Dermis blood vessel endothelial cell (primary cell): ENCODE results near the gene HSPB7. TPM values are rescaled to one million over a fixed set of nuclear protein-coding genes. Genes with fewer than 3 reads are reported as not detected.
A peak's percentile ranks its signal among the peaks of the same experiment; 100 is the strongest.
"Not testable (repeated sequence)": the region's sequence is repeated elsewhere in the genome, so short reads cannot be mapped to it uniquely, and the experiment has no call there.

Experiments used
- DNase-seq: peaks from one replicate; pipeline ENCODE4 v3.0.0; 2010
- total RNA-seq: library from RNA; depleted of rRNA; stranded (reverse); fragments of >200 nt; gene quantifications from 2 replicates; pipeline ENCODE4 v1.2.3, GENCODE V29; 2014

The HSPB7 gene
- not detected in 2 replicates for total RNA-seq

DNA sequence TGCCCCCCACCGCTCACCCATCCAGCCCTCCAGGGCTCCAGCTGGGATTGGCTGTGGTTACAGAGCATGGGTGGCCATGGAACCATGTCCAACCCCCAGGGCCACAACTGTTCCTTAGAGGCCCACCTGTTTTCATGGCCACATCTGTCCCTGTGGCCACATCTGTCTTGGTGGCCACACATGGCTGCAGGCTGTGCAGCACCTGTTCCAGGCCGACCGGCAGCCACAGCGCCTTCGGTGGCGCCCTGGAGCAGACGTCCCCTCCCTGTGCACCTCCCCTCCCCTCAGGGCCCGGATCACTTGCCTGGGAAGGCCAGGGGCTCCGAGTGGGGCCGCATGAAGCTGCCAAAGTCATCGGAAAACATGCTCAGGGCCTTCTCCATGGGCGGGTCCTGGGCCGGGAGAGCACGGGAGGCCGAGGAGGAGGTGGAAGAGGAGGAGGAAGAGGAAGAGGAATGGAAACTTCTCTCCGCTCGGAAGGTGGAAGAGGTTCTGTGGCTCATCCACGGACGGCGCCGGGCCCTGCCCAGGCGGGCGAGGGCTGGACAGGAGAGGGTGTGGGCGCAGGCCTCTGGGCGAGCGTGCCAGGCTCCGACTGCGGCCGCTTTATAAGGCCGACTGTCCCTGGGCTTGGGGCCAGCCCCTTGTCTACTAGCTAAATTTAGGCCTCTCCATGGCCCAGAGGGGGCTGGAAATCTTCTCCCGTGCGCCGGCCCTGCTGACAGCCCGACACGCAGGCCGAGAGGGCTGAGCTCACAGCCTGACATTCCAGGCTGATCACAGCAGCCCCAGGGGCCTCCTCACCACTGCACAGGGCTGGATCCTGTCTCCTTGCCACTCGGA lies at the start of gene HSPB7:
Gene HSPB7, minus strand, starts transcription at position 583 of the 843 bp plus-strand sequence. Its CDS starts 80 bp downstream, at position 503.
- no peak for DNase-seq

GRCh38 chr1:16067127-16067768 lies 49.4 kb upstream of the HSPB7 start:
- DNase-seq, result no peak

- no peak for DNase-seq
These were observed 48.4 kb upstream of the HSPB7 start for GRCh38 chr1:16066245-16066644.

DNA sequence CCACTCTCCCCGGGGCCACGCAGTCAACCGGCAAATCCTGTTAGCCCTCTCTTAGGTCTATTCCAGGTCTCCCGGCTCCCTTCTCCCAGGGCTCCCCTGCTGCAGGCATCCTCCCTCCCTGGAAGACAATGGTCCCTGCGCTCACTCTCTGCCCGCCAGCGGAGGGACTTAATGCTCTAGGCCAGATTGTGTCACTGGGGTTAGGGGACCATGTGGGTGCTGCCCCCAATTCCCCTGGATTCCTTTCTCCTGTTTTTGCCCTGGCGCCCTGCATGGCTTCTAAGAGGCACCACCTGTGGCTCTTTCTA lies 47.4 kb upstream of the HSPB7 start:
- DNase-seq, result no peak

GRCh38 chr1:16064536-16065268 lies 46.9 kb upstream of the HSPB7 start:
- DNase-seq, result no peak

DNA sequence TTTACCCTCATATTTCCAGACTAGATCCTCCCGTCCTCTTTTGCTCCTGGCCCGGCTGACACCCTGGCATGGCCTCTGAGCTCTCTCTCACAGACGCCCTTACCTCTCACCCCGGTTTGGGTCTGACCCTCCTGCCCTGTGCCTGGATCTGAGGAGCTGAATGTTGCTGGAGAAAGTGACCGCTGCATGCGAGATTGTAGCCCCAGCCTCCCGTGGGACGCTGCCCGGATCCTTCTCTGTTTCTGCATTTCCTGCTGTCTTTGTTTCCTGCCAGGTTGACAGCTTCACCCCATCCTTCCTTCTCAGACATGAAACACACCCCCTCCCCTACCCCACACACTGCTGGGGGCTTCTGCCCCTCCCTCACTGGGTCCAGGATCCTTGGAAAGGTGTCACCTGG lies 46.1 kb upstream of the HSPB7 start:
- DNase-seq, result no peak

DNA sequence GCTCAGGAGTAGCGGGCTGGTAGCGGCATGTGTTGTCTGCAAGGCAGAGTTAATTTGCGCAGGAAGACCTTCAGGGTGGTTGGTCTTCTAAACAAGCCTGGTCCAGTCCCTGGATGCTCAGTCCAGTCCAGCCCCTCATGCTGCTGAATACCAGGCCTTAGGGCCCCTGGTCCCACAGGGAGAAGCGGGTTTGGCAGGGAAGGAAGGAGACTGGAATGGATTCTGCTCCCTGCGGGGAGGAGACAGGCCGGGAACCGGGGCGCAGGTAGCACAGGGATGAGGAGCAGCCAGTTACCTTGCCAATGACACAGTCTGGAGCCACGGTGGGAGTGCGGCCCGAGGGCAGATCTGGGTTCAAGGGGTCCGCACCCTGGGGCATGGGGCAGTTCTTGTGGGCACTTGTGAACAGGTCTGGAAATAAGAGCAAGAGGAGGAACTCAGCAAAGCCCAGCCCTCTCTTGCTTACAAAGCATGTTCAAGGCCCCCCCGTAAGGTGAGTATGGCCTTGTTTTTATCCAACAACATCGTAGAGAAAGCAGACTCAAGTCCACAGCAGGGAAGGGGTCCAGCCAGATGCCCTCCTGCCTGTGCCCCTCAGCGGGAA lies 45.5 kb upstream of the HSPB7 start:
- DNase-seq, result no peak

DNA sequence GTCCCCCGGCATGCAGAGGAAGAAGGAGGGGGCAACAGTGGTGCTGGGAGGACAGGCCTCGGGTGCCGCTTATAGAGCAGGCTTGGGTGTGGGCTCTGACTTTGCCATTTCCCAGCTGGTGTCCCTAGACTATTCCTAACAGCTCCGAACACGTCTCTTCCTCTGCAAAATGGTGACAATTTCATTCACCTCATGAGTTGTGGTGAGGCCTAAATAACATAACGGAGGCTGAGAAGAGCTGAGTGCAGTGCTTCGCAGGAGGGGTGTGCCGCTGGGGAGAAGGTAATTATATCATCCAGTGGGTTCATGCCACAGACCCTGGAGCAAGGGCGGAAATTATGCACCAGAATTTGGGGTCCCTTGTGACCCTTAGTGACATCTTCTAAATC lies 44.8 kb upstream of the HSPB7 start:
- DNase-seq, result not testable (repeated sequence)

DNA sequence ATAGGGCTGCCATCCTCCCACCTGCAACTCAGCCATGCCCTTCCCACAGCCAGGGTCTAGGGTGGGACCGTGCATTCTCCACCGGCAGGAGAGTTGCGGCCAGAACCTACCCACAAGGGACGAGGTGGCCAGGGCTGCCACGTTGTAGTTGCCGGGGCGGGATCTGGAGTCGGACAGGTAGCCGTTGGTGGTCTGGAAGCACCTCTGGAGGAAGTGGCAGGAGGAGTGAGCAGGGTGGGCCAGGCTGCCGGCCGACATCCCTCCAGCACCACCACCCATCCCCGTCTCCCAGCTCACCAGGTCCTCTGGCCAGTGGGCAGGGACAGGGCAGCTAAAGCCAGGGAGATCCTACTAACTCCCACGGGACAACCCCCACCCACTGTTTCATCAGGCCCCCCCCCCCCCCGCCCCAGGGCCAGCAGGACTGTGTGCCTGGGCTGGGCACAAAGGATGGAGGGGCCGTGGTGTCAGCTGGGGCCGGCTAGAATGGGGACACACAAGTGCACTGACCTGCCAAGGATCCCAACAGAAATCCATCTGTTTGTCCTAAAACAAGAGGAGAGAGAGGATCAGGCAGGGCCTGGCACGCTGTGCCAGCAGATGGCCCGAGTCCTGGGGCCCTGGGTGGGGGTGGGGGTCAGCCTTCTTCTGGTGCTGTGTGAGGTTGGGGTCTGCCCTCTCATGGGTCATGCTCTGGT lies 44.3 kb upstream of the HSPB7 start:
- not testable (repeated sequence) for DNase-seq

DNA sequence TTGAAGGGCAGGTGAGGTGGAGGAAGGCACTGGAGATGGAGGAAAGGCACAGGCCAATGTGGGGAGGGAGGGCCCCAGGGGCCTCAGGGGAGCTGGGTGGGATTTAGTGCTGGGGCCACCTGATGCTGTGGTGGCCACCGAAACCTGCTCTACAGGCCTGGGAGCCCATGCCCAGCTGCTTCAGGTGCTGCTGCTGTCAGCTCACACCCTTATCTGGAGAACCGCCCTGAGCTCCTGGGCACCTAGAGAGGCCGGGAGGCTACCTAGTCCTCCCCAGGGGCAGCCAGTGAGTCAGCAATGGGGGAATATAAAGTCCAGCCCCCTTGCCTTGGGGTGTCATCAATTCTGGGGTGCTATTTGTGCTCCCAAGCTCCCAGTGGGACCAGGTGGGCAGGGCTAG lies 43.4 kb upstream of the HSPB7 start:
- DNase-seq, result no peak

- DNase-seq, result not testable (repeated sequence)
These were observed 40.7 kb upstream of the HSPB7 start for GRCh38 chr1:16058394-16059120.

DNA sequence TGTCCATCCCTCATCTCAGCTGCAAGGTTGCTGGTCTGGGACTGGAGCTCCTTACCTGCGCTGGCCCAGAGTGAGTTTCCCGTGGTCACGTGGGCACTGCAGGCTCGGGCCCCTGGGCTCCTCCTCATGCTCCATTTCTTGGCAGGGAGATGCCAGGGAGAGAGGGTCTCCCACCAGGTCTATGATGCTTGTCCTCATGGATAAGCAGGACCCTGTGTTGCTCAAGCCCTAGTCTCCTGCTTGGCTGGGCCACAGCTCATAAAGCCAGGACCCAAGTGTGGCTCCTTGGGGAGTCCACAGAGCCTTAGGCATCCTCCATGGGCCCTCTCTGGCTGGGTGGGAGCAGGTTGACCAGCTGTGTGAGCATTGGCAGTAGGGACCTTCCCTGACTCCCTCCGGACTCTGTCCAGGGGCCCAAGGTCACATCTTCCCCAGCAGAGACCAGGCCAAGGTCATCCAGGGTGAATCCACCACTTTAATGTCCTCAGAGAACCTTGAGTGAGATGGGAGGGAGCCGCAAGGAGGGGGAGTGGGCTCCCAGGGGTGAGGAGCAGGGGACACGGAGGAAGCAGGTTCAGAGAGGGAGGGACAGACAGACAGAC lies 39.6 kb upstream of the HSPB7 start:
- DNase-seq, result not testable (repeated sequence)

GRCh38 chr1:16056521-16056912 lies 38.7 kb upstream of the HSPB7 start:
- DNase-seq, result not testable (repeated sequence)

- peak; percentile 87 for DNase-seq
These were observed 38.0 kb upstream of the HSPB7 start for GRCh38 chr1:16055613-16056520.

- DNase-seq, result no peak
These were observed 37.0 kb upstream of the HSPB7 start for GRCh38 chr1:16054598-16055540.

- no peak for DNase-seq
These were observed 36.1 kb upstream of the HSPB7 start for GRCh38 chr1:16053781-16054502.

DNA sequence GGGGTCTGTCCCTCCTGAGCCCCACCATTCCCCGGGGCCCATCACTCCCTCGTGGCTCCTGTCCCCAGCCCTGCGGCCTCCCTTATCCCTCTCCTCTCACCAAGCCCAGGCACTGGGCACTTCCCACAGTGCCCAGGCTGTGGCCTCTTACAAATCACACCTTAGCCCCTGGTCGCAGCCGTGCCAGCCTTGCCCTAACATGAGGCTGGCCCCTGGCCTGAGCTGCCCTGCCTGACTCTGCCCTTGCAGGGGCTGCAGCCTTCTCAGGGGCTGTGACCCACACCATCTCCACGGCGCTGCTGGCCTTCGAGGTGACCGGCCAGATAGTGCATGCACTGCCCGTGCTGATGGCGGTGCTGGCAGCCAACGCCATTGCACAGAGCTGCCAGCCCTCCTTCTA lies 34.1 kb upstream of the HSPB7 start:
- not testable (repeated sequence) for DNase-seq

GRCh38 chr1:16051039-16051438 lies 33.2 kb upstream of the HSPB7 start:
- no peak for DNase-seq
